ENCODE measurements around the gene NDUFS7.

The NDUFS7 gene

DNA sequence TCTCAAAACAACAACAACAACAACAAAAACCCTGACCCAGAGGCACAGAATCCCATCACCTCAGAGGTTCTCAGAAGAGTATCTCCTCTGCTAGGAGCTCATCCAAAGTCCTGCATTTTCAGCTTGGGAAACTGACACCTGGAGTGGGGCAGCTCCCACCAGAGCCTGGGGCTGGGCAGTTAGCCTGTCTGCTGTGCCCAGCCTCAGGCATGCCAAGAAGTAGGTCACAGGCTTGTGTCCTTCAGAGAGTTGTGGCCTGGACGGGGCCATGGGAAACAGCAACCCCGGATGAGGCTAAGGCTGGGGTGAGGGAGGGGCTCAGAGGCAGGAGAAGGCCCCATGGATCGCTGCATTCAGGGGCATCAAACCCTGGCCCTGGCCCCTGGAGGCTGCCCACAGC is 2.1 kb downstream of the NDUFS7 start:
- DNase-seq (ENCODE audit: low spot score), result no peak

DNA sequence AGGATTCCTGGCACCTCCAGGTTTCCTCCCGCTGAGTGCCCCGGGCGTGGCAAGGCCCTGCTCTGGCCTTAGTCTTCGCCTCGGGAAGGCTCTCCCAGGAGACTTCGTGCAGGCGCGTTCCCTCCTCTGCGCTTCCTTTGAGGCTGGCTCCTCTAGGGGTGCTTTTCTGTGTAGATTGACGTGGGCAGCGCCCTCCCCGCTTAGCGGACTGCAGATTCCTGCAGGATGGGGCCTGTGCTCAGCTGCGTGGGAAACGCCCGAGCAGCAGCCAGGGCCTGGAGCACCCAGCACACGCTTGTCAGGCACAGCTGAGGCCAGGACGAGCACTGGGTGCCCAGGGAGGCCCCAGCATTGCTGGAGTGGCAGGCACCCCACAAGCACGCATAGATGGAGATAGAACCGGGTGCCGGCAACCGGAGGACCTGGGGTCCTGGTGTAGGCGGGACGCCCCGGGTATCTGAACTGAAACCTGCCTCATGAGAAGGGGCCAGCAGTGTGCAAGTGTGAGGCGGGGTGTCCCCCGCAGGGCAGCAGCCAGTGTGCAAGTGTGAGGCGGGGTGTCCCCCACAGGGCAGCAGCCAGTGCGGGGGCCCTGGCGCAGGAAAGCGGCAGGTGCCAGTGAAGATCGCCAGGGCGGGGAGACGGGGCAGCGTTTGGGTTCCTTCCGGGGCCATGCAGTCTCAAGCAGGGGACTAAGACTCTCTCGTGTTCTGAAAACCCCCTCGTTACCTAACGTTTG is 3.4 kb downstream of the NDUFS7 start:
- DNase-seq (ENCODE audit: low spot score), result no peak

DNA sequence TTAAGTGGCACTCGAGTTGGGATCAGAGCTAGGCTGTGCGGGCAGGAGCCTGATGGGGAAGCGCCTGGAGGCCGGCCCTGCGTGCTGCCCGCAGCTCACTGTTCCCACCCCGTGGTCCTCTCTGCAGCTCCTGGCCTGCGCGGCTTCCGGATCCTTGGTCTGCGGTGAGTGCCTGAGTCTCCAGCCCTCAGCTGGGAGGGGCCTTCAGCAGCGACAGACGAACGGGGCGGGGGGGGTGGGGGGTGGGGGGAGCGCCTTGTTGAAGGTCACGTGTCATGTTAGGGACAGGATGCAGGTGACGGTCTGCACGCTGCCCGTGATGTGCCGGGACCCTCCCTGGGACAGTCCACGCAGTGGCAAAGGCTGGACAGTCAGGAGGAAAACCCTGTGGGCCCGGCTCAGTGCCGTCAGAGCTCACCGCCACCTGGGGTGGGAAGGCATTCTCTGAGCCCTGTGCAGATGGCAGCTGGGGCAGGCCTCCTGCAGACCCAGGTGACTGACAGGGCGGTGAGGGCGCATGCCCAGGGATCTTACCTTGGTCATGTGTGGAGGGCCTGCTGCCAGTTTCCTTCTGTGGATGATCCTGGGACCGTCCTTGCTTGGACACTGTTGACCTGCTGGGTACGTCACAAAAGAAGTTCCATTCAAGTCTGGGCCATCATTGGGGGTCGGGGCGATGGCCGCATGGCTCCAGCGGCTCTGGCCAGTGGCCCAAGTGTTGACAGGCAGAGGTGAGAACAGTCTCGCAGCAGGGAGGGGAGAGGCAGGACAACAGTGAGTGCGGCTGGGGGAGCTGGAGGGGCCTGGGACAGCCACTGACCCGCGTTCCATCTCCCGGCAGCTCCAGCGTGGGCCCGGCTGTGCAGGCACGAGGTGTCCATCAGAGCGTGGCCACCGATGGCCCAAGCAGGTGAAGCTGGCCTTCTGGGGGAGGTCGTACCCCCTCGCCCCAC is 4.3 kb downstream of the NDUFS7 start:
- DNase-seq (ENCODE audit: low spot score), result no peak

DNA sequence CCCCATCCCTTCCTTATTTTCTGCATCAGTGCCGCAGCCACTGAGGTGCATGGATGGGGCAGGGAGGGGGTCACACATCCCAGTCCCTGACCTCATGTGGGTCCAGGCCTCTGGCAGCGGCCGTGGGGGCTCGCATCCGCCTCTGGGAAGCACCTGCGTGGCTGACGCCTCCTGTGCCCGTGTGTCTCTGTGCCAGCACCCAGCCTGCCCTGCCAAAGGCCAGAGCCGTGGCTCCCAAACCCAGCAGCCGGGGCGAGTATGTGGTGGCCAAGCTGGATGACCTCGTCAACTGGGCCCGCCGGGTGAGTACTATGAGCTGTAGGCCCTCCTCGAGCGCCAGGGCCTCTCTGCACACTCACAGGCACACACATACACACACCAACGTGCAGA is 4.9 kb downstream of the NDUFS7 start:
- DNase-seq (ENCODE audit: low spot score), result no peak

GRCh38 chr19:1389033-1389940 is 5.6 kb downstream of the NDUFS7 start:
- DNase-seq (ENCODE audit: low spot score), result no peak

- DNase-seq (ENCODE audit: low spot score), result no peak
Observed at GRCh38 chr19:1390890-1391423, 7.2 kb downstream of the NDUFS7 start.

DNA sequence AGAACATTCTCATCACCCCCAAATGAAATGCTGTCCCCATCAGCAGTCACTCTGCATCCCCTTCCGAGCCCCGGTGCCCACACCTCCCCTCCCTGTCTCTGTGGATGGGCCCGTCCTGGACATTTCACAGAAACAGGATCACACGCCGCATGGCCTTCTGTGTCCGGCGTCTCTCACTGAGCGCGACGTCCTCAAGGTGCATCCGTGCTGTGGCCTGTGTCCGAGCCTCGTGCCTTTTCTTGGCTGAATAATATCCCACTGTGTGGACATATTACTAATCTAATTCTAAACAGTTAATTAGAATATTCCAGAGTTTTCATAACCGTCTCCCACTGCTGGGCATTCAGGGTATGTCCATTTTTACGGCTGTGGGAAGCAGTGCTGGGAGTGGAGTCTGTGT is 8.7 kb downstream of the NDUFS7 start:
- DNase-seq (ENCODE audit: low spot score), result no peak

GRCh38 chr19:1392939-1393530 is 9.3 kb downstream of the NDUFS7 start:
- DNase-seq (ENCODE audit: low spot score), result no peak

- DNase-seq (ENCODE audit: low spot score), result no peak
Observed at GRCh38 chr19:1393841-1394240, 10.1 kb downstream of the NDUFS7 start.

- no peak for DNase-seq (ENCODE audit: low spot score)
Observed at GRCh38 chr19:1394252-1395193, 10.8 kb downstream of the NDUFS7 start.

GRCh38 chr19:1395194-1396018 is 11.7 kb downstream of the NDUFS7 start:
- no peak for DNase-seq (ENCODE audit: low spot score)

GRCh38 chr19:1396019-1396767 is 12.5 kb downstream of the NDUFS7 start:
- no peak for DNase-seq (ENCODE audit: low spot score)

- no peak for DNase-seq (ENCODE audit: low spot score)
Observed at GRCh38 chr19:1396768-1397679, 13.3 kb downstream of the NDUFS7 start.

- DNase-seq (ENCODE audit: low spot score), result no peak
Observed at GRCh38 chr19:1397838-1398237, 14.1 kb downstream of the NDUFS7 start.

- DNase-seq (ENCODE audit: low spot score), result no peak
Observed at GRCh38 chr19:1399079-1399478, 15.4 kb downstream of the NDUFS7 start.

GRCh38 chr19:1399745-1400144 is 16.0 kb downstream of the NDUFS7 start:
- DNase-seq (ENCODE audit: low spot score), result no peak

DNA sequence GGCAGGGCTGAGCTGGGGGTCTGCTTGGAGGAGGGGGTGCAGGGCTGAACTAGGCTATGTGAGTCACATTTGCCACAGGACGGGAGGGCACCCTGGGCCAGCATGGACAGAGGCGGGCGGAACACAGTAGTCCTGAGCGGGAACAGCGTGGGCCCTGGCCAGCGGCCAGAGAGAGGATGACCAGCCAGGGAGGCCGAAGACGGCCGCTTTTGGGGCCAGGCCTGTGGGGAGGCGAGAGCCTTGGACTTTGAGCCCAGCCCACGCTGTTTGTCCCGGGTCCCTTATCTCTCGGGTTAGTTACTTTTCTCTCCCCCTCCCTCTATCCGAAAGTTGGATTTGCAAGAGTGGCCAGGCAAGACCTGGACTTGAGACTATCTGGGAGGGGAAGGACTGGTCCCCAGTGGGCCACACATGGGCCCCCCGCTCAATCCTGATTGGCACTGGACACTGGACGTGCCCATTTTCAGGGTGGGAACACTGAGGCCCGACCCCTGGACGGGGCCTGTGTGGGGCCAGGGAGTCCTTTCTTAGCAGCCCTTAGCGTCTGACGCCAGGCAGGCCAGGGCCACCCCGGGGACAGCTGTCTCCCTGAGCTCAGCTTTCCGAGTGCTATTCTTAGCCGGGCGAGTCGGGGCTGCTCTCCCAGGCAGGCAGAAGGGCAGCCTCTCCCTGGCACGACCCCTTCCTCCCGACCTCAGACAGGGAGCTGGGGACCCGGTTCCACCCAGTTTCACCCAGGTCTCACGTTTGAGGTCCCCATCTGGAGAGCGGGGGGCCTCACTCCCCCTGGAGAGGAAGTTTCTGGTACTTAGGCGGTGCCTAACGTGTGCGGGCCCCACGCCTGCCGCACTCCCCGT is 16.8 kb downstream of the NDUFS7 start:
- DNase-seq (ENCODE audit: low spot score), result no peak
